GM13976 (cell line): ENCODE measurements around the gene NPIPA8.
"Not testable (repeated sequence)": the region's sequence is repeated elsewhere in the genome, so short reads cannot be mapped to it uniquely, and the experiment has no call there.

Source experiments
- DNase-seq: peaks from one replicate; pipeline ENCODE4 v3.0.0; 2012; ENCODE audit warnings: low spot score
- in situ Hi-C: fragments of 300-500 bp; cut with MboI; formaldehyde crosslinking; loops from one replicate; pipeline ENCODE4 v1.12.0; 2022; ENCODE audit warnings: low sequenced_read_pairs, mixed read lengths, inconsistent platforms; ENCODE audit not compliant: unreplicated experiment

NPIPA8 gene

GRCh38 chr16:18293337-18293956, 43.1 kb downstream of the NPIPA8 start:
- DNase-seq, in situ Hi-C loops: not testable (repeated sequence)

GRCh38 chr16:18290959-18291358, 45.6 kb downstream of the NPIPA8 start:
- in situ Hi-C loops = not testable (repeated sequence)

GRCh38 chr16:18286342-18286741, 50.2 kb downstream of the NPIPA8 start:
- DNase-seq, in situ Hi-C loops: not testable (repeated sequence)

More at GRCh38 chr16:18290959-18291358, 45.6 kb downstream of the NPIPA8 start:
- not testable (repeated sequence) for DNase-seq

- in situ Hi-C loops, DNase-seq: not testable (repeated sequence)
These were observed 56.2 kb downstream of the NPIPA8 start for GRCh38 chr16:18280319-18280718.

GRCh38 chr16:18276756-18277155, 59.8 kb downstream of the NPIPA8 start:
- in situ Hi-C loops, DNase-seq: not testable (repeated sequence)

GRCh38 chr16:18270171-18270570, 66.4 kb downstream of the NPIPA8 start:
- DNase-seq, in situ Hi-C loops: not testable (repeated sequence)
